Activated naive CD4-positive, alpha-beta T cell treated with anti-CD3 and anti-CD28 coated beads, Interleukin-2, amount 10 ng/mL, durations not matched to agents 7 days and 5 days (primary cell): ENCODE measurements around the gene AGMO.

Experiments used
- CTCF ChIA-PET: fragments of 350-600 bp; sonication (Branson Sonifier 250); formaldehyde crosslinking; loops from one replicate; lab custom pipeline; 2021; ENCODE audit warnings: antibody characterized with exemption; lab: Charles Lee
- DNase-seq: peaks from one replicate; pipeline ENCODE4 v3.0.0-alpha.2; 2020
- H3K27ac Mint-ChIP-seq: one replicate; pipeline ENCODE4 v1.8.0; 2021; ENCODE audit warnings: mild to moderate bottlenecking, moderate library complexity, mixed read lengths
- H3K27me3 Mint-ChIP-seq: one replicate; pipeline ENCODE4 v1.8.0; 2021; ENCODE audit warnings: mild to moderate bottlenecking, mixed read lengths
- H3K36me3 Mint-ChIP-seq: one replicate; pipeline ENCODE4 v1.8.0; 2021; ENCODE audit warnings: mixed read lengths
- H3K4me1 Mint-ChIP-seq: one replicate; pipeline ENCODE4 v1.8.0; 2021; ENCODE audit warnings: mixed read lengths
- H3K4me3 Mint-ChIP-seq: one replicate; pipeline ENCODE4 v1.8.0; 2021; ENCODE audit warnings: mild to moderate bottlenecking, moderate library complexity, mixed read lengths
- H3K9me3 Mint-ChIP-seq: one replicate; pipeline ENCODE4 v1.8.0; 2021; ENCODE audit warnings: mixed read lengths

Gene AGMO

DNA sequence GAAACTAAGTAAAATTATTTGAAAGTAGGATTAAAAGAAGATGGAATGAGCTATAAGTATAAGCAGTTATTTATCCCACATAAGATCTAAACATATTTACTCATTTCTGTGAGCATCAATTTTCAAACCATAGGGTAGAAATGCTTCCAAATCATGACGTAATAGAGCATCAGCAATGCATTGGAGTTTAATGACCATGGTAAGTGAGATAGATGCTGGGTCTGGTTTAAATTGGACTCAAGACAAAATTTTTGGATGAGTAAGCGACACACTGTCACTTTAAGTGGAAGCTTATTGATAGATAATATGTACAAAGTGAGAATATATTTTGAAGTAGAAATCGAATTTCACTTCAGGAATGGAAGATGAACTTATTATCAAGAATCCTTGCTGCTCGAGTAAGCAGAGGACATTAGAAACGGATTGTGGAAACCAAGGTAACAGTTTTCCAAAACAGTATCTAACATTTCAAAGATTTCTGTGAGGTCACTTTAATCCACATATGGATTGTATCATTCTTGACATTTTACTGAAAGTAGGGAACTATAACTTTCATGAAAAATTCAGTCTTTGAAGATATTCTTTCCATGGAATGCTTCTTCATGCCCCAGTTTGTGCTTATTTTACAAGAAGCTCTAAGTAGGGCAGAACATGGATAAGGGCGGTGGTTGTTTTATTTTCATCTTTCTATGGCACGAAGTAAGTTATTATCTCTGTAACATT lies 85.8 kb downstream of the AGMO start:
- CTCF ChIA-PET, result no interaction called here

DNA sequence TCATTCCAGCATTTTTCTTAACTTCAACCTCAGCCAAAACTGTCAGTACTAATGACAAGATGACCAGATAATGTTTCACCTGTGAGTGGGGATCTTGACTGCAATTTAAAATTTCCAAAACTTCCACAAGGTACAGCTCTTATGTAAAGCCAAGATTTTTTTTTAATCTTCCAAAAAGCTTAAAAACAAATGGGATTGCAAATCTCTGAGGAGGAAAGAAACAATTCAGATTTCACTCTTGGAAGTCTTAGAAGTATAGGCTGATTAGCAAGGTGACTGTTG lies 90.2 kb downstream of the AGMO start:
- H3K27me3 Mint-ChIP-seq, result no peaks in the 10 kb centered on the region
- CTCF ChIA-PET, result no interaction called here
- no peak overlapping the region for H3K4me3 Mint-ChIP-seq
- H3K9me3 Mint-ChIP-seq, result peaks cover 13% of the 10 kb centered on the region
- no peaks in the 10 kb centered on the region for H3K4me1 Mint-ChIP-seq
- no peak for DNase-seq
- H3K36me3 Mint-ChIP-seq, result no peaks in the 10 kb centered on the region
- H3K27ac Mint-ChIP-seq, result no peak overlapping the region

More for the DNA sequence above, 85.8 kb downstream of the AGMO start:
- peaks cover 21% of the 10 kb centered on the region for H3K9me3 Mint-ChIP-seq
- no peak for DNase-seq
- no peaks in the 10 kb centered on the region for H3K4me1 Mint-ChIP-seq
- H3K36me3 Mint-ChIP-seq, result no peaks in the 10 kb centered on the region
- H3K27ac Mint-ChIP-seq, result no peak overlapping the region
- H3K4me3 Mint-ChIP-seq, result no peak overlapping the region
- H3K27me3 Mint-ChIP-seq, result no peaks in the 10 kb centered on the region

DNA sequence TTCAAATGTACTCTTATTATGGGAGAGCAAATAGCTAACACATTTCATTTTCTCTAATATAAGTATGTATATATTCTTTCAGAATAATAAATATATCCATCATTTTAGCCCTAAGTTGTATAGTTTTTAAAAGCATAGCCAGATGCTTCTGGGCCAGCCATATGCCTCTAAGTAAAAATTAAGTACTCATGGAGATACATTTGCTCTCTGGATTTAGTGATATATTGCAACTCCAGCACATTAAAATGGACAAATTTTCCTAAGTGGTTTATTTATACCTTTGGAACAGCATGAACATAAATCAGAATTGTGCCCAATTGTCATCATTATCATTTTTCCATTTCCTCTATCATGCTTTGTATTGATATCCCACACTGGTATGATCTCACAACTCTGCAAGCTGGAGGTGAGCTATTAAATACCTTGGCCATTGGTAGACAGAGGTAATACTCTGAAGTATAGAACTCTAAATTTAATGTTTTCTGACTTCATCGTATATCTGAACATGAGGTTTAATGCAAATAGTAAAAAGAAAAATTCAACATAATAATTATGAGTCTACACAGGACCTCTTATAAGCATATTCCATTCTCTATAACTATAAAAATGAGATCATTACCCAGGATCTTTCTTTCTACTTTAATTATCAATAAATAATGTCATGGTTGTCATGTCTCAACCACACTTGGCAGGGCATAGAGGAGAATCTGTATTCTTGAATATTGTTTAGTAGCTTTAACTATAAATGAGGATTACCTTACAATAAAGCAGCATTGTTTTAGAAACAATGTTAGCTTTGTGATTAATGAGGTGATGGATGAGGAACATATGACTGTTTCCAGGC lies 90.8 kb downstream of the AGMO start:
- Mint-ChIP-seq H3K9me3 (peaks cover 14% of the 10 kb centered on the region), H3K27me3 (no peaks in the 10 kb centered on the region), H3K4me1 (no peaks in the 10 kb centered on the region), H3K27ac (no peak overlapping the region), H3K36me3 (no peaks in the 10 kb centered on the region), H3K4me3 (no peak overlapping the region)
- DNase-seq, result no peak
- CTCF ChIA-PET, result no interaction called here

DNA sequence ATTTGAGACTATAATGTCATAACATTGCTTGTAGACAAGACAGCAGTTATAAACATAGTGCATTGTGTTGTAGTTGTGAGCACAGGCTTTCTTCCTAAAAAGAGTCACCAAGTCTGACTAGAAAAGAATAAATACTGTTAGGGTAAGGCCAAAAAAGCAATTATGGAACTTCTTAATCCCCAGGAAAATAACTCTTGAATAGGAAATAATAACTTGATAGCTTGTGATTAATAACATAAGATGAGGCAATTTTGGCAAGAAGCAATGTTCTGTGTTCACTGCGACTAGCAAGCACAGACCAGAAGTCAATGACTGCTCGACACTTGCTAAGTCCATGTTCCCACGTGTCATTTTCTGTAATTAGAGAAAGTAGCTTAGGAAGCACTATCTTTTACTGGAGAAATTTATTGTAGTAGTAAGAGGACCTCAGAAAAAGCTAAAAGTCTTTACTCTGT lies 97.1 kb downstream of the AGMO start:
- no peak for DNase-seq
- H3K36me3 Mint-ChIP-seq, result no peaks in the 10 kb centered on the region
- no peaks in the 10 kb centered on the region for H3K4me1 Mint-ChIP-seq
- no peak overlapping the region for H3K4me3 Mint-ChIP-seq
- CTCF ChIA-PET, result no interaction called here
- H3K27ac Mint-ChIP-seq, result no peak overlapping the region
- H3K9me3 Mint-ChIP-seq, result peaks cover 9% of the 10 kb centered on the region
- H3K27me3 Mint-ChIP-seq, result no peaks in the 10 kb centered on the region

DNA sequence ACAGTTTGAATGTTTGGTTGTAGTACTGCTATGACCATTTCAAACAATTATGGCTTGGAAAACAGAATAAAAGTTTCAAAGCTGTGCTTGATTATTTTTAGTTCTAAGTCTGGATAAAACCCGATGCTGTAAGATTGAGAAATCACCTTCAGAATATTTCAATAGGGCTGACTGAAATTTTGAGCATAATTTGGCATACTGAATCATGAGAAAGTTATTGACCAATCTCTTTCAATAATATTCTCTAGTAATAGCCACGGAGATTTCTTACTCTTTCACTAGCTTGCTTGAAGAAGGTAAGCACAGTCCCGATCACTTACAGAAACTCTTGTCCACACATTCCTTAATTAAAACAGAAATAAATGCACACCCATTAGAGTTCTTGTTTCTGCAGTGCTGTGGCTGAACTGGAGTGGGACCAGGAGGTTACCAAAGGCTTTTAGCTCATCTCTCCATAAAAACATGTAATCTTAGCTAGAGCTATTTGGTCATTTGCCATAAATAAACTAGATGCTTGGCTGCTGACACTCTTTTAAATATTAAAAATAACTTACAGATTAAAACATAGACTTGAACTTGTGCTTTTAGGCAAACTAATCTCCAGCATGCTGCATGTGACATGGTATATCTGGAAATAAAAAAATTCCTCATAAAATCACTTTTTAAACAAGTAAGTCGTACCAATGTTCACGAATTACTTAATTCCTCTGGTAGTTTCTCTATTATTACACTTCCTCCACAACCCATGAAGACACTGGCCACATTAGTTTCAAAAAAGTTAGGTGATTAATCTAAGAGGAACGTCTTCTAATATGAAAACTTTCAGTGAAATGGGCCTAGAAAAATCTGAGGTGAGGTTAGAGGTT lies 97.8 kb downstream of the AGMO start:
- DNase-seq, result no peak
- H3K4me1 Mint-ChIP-seq, result no peaks in the 10 kb centered on the region
- no peaks in the 10 kb centered on the region for H3K27me3 Mint-ChIP-seq
- H3K27ac Mint-ChIP-seq, result no peak overlapping the region
- H3K4me3 Mint-ChIP-seq, result no peak overlapping the region
- CTCF ChIA-PET, result no interaction called here
- H3K36me3 Mint-ChIP-seq, result no peaks in the 10 kb centered on the region
- H3K9me3 Mint-ChIP-seq, result peaks cover 9% of the 10 kb centered on the region

DNA sequence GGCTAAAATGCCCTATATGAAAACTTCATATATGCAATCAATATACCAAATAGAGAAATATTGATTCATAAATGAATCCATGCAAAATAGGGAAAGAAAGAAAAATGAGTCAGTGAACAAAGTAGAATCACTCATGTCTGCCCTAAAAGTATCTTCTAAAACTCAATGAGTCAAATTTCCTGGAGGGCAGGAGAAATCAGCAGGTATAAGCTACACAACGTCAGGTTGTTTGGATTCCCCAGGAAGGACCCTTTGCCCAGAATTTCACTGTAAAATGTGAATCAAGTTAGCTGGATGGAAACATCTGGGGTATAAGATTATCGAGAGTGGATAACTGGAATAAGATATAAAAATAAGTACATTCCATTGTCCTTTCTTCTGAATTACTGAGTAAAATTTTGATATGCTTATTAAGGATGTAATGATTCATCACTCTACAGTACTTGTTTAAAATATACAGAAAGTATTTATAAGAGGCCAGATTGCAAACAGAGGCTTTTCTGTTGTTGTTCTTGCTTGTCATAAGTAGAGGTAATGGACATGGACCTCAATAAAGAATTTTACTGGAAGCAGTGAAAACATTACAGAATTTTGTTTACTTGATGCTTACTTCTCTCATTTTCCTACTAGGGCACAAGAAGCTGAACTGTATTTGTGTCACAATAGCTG lies 99.0 kb downstream of the AGMO start:
- Mint-ChIP-seq H3K4me3 (no peak overlapping the region), H3K27ac (no peak overlapping the region), H3K36me3 (no peaks in the 10 kb centered on the region), H3K4me1 (no peaks in the 10 kb centered on the region), H3K27me3 (no peaks in the 10 kb centered on the region), H3K9me3 (peaks cover 9% of the 10 kb centered on the region)
- no peak for DNase-seq
- CTCF ChIA-PET, result no interaction called here

DNA sequence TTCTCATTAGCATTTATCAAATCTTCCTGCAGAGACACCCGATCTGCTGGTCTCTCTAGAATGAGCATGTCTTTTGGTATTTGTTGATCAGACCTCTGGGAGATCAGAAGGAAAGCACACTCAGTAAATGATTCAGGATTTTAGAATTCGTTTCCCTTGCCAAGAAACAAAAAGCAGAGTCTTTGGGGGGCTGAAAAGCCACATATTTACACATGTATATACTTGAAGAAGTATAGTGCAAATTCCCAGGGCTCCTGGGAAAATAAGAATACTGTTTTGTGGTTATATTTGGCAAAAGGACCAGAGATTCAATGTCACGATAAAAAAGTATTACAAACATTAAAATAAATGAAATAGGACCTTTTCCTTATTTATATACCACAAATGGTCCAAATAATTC lies 100.2 kb downstream of the AGMO start:
- CTCF ChIA-PET, result no interaction called here
- Mint-ChIP-seq H3K4me1 (no peaks in the 10 kb centered on the region), H3K27me3 (no peaks in the 10 kb centered on the region), H3K4me3 (no peak overlapping the region), H3K36me3 (no peaks in the 10 kb centered on the region), H3K27ac (no peak overlapping the region), H3K9me3 (peaks cover 7% of the 10 kb centered on the region)
- no peak for DNase-seq

DNA sequence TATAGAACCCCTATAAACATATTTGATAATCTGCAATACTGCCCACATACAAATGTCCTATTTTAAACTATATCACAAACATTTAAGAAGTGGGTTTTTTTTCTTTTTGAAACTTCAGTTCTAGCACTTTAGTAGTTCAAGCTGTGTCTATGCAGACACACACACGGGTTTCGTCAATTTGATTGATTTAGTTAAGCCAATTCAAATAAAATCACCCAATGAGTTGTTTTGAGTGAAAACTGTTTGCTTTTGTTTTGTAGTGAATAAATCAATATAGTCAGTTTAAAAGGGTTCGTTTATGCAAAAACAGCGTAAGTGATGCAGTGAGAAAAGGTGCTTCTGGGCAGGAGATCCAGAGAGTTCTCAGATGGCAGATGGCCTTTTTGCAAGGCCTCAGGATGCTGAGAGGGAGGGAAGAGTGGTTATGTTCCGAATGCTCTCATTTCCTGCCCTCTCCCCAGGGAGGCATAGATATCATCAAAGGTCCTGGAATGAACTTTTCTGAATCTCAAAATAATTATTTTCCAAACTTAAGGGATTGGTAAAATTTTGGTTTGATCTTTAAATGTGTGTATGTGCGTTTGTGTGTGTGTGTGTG lies 102.7 kb downstream of the AGMO start:
- DNase-seq, result no peak
- H3K4me1 Mint-ChIP-seq, result no peaks in the 10 kb centered on the region
- no peaks in the 10 kb centered on the region for H3K27me3 Mint-ChIP-seq
- no peak overlapping the region for H3K27ac Mint-ChIP-seq
- H3K36me3 Mint-ChIP-seq, result no peaks in the 10 kb centered on the region
- H3K9me3 Mint-ChIP-seq, result peaks cover 4% of the 10 kb centered on the region
- no peak overlapping the region for H3K4me3 Mint-ChIP-seq
- CTCF ChIA-PET, result no interaction called here

DNA sequence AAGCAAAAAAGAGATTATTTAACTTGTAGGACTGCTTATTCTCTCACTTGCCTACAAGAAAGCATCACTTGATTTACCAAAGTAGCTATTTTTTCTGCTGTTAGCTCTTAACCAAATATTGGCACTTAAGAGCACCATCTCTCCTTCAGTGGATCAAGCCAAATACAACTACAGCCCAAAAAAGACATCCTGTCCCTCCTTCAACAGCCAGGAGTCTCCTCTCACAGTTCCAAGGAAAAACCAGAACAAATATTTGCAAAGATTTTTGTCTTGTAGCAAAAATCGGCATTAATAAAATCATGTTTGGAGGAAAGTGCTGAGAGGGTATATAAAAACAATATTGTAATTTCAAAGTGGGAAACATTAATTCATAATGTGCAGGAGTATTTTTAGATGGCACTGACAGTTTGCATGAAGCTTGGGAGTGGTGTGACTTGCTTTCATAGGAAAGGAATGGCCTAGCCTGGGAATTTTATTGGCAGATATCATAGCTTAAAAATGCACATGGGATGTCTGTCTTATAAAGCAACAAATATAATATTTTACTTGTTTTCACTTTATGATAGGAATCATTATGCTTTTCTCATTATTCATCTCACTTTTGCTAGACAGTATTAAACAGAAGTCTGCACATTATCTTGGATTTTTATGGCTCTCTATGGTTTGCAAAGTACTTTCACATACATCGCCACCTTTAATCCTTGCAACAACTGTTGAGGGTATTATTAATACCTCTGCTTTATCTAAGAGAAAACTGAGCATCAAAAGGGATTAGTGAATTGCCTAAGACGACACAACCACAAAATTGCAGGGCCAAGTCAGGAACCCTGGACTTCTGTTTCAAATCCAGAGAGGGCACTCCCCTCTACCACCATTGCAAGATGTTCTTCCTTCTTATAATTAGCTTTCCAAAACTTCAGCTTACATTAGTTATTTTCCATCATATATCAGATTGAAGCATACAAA lies 103.5 kb downstream of the AGMO start:
- CTCF ChIA-PET, result no interaction called here
- DNase-seq, result no peak
- H3K27ac Mint-ChIP-seq, result no peak overlapping the region
- H3K4me3 Mint-ChIP-seq, result no peak overlapping the region
- H3K27me3 Mint-ChIP-seq, result no peaks in the 10 kb centered on the region
- peaks cover 4% of the 10 kb centered on the region for H3K9me3 Mint-ChIP-seq
- H3K36me3 Mint-ChIP-seq, result no peaks in the 10 kb centered on the region
- no peaks in the 10 kb centered on the region for H3K4me1 Mint-ChIP-seq

DNA sequence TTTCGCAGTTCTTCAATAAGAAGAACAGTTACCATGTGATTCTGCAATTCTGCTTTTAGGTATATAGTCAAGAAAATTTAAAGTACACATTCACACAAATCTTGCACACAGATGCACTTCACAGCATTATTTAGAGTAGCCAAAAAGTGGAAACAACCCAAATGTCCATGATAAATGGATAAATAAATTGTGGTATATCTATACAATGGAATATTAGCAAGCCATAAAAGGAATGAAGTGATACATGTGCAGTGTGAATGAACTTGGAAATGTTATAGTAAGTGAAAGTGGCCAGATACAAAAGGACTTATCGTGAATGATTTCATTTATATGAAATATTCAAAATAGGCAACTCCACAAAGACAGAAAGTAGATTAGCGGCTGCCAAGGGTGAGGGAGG lies 109.1 kb downstream of the AGMO start:
- no peak overlapping the region for H3K27ac Mint-ChIP-seq
- H3K36me3 Mint-ChIP-seq, result no peaks in the 10 kb centered on the region
- peaks cover 3% of the 10 kb centered on the region for H3K9me3 Mint-ChIP-seq
- CTCF ChIA-PET, result no interaction called here
- no peak for DNase-seq
- no peaks in the 10 kb centered on the region for H3K27me3 Mint-ChIP-seq
- H3K4me1 Mint-ChIP-seq, result no peaks in the 10 kb centered on the region
- H3K4me3 Mint-ChIP-seq, result no peak overlapping the region

DNA sequence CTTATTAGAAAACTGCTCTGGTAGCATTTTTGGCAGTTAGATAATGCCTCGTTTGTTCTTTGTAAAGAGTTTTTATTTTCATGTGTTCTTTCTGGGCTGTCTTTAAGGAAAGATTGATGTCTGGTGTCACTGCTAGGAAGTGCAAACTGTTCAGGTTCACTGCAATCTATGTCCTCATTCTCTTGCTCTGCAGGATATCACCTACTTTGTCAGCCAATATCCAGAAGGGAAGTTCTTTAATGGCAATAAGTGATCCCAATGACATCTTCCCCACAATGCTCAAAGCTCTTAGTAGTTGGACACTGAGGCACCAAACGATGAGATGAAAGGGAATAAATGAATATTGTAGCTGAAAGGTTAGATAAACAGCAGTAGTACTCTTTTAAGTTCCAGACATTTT lies 115.1 kb downstream of the AGMO start:
- no peak overlapping the region for H3K4me3 Mint-ChIP-seq
- CTCF ChIA-PET, result no interaction called here
- H3K27me3 Mint-ChIP-seq, result no peaks in the 10 kb centered on the region
- no peaks in the 10 kb centered on the region for H3K36me3 Mint-ChIP-seq
- H3K4me1 Mint-ChIP-seq, result no peaks in the 10 kb centered on the region
- H3K27ac Mint-ChIP-seq, result no peak overlapping the region
- peaks cover 5% of the 10 kb centered on the region for H3K9me3 Mint-ChIP-seq
- DNase-seq, result no peak

DNA sequence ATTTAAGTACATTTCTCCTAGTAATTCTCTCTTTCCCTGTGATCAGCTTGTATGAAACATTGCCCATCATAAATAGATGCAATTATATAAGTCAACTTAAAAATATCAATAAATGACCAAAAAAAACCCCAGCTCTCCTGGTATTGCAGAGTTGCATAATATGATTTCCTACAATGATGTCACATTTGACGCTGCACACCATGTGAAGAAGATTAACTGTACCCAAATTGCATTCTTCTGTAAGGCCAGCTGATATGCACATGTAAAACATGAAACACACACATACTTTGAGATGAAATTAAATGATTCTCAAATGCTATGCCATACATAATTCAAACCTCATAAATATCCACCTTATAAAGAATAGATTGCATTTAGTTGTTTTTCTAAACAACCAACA lies 115.5 kb downstream of the AGMO start:
- peaks cover 5% of the 10 kb centered on the region for H3K9me3 Mint-ChIP-seq
- H3K36me3 Mint-ChIP-seq, result no peaks in the 10 kb centered on the region
- H3K27me3 Mint-ChIP-seq, result no peaks in the 10 kb centered on the region
- no peaks in the 10 kb centered on the region for H3K4me1 Mint-ChIP-seq
- H3K4me3 Mint-ChIP-seq, result no peak overlapping the region
- CTCF ChIA-PET, result no interaction called here
- DNase-seq, result no peak
- no peak overlapping the region for H3K27ac Mint-ChIP-seq

DNA sequence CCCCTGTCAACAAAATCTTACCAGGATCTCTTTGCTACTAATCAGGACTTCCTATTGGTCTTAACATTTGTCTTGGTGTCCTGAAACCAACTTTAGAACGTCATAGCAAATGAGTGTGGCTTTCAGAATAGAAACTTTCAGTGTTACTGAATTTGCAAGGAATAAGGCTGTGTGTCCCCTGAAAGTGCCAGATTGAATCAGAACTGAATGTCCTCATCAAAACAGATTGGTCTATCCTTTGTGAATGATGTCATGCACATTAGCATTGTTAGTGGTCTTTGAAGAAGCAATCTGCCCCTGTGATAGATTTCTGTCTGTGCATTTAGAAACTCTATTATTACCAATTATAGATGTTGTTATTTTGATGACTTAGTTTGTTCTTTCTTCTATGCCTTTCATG lies 119.9 kb downstream of the AGMO start:
- DNase-seq, result no peak
- CTCF ChIA-PET, result no interaction called here
- Mint-ChIP-seq H3K4me3 (no peak overlapping the region), H3K27ac (no peak overlapping the region), H3K9me3 (peaks cover 7% of the 10 kb centered on the region), H3K4me1 (no peaks in the 10 kb centered on the region), H3K36me3 (no peaks in the 10 kb centered on the region), H3K27me3 (no peaks in the 10 kb centered on the region)
